ENCODE results near the gene RFC4. TPM values are rescaled to one million over a fixed set of nuclear protein-coding genes. Genes with fewer than 3 reads are reported as not detected.

Gene RFC4
- total and polyA plus RNA-seq, 9 of the 15 experiments (the other 6 are each of a cell fraction or from before 2014, with no cell fraction given) = 105 to 227 (median 180) TPM

- H4K20me1 ChIP-seq (replicated peaks; ENCODE audit: control insufficient read depth, insufficient read depth, low read length) = no peaks in the 10 kb centered on the region
- H3K27ac ChIP-seq (ENCODE audit: extremely low read depth, low read depth, low read length) = no peak overlapping the region
- DNase-seq (ENCODE audit: extremely low read depth in 1 of 4, low spot score in 3 of 4) (peak in 1 of 4 experiments; percentile 36), FAIRE-seq (no peak), ATAC-seq (peak; percentile 76)
- POLR2A ChIA-PET = interaction anchor here (1.8 kb wide), 1 partner anchor 25 kb away, joined by 9 read pairs; the partner anchor contains the start of gene EIF4A2
- CTCF ChIA-PET (ENCODE audit: low intra/inter-chr PET ratio) = no interaction called here
- in situ Hi-C loops (cut with MboI) (loop anchor here (10.0 kb wide), 1 partner anchor 145 kb away; the partner anchor contains the start of gene AHSG), intact Hi-C loops (cut with micrococcal nuclease) (loop anchor here (5.0 kb wide), 1 partner anchor 63 kb away; no protein-coding TSS in a partner anchor)
- no peaks in the 10 kb centered on the region for H3K9me3 ChIP-seq (replicated peaks; ENCODE audit: control insufficient read depth, insufficient read depth, low read depth, low read length)
- H2AFZ ChIP-seq (ENCODE audit: low read depth, low read length) = no peak overlapping the region
- peaks cover 0 to 2% of the 10 kb centered on the region in 2 experiments; a peak in 2 of 5 replicates for H3K4me1 ChIP-seq (replicated peaks in 1 of 2; ENCODE audit: control insufficient read depth in 2 of 2, insufficient read depth in 2 of 2, low read length in 2 of 2)
- H3K36me3 ChIP-seq (ENCODE audit: control insufficient read depth, insufficient read depth, low read length) = no peaks in the 10 kb centered on the region
- no TSS peak for BruUV-seq (replicated peaks)
- peaks cover 2 to 10% of the 10 kb centered on the region in 2 experiments; a peak in 3 of 5 replicates for H3K27me3 ChIP-seq (ENCODE audit: control insufficient read depth in 2 of 2, insufficient read depth in 2 of 2, low read length in 2 of 2)
- 23% methylated on average over 11 of the region's 11 CpGs for WGBS (ENCODE audit: insufficient coverage, low coverage, missing lambda C conversion rate)
- H3K4me3 ChIP-seq = no peak overlapping the region
- H3K4me2 ChIP-seq (ENCODE audit: insufficient read depth, low read length) = no peak overlapping the region; the same call in 1 of the 2 replicates
- no peak for TF ChIP-seq POLR2AphosphoS5 (IDR thresholded peaks at IDR 0.05; ENCODE audit: control insufficient read depth, insufficient read depth, low read depth, low read length)
- TF ChIP-seq ZNF140 (CRISPR knock-in tag; IDR thresholded peaks at IDR 0.05) = no peak
- no peak for TF ChIP-seq HMGN3 (IDR thresholded peaks at IDR 0.05; ENCODE audit: borderline replicate concordance, extremely low read depth, insufficient read length, low read depth, low read length)
- TF ChIP-seq, protein P1, sequence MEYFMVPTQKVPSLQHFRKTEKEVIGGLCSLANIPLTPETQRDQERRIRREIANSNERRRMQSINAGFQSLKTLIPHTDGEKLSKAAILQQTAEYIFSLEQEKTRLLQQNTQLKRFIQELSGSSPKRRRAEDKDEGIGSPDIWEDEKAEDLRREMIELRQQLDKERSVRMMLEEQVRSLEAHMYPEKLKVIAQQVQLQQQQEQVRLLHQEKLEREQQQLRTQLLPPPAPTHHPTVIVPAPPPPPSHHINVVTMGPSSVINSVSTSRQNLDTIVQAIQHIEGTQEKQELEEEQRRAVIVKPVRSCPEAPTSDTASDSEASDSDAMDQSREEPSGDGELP (CRISPR knock-in tag; IDR thresholded peaks at IDR 0.05; ENCODE audit: borderline replicate concordance) = peak; percentile 37; the same call in 1 of the 2 replicates
- no peak for TF ChIP-seq KDM1A (IDR thresholded peaks at IDR 0.05)
- no peaks in the 10 kb centered on the region for H3K79me2 ChIP-seq (ENCODE audit: control insufficient read depth, insufficient read depth, low read length)
- H3K9ac ChIP-seq (ENCODE audit: insufficient read depth in 1 of 2, low read depth in 2 of 2, low read length in 2 of 2) = no peak overlapping the region
- no peaks in the 10 kb centered on the region for H3K9me1 ChIP-seq (ENCODE audit: control insufficient read depth, insufficient read depth, low read length)
Observed at GRCh38 chr3:186759231-186759930, 46.9 kb downstream of the RFC4 start.

All from K562 (cell line).